HG03460 (cell line): Measurements from ENCODE around the gene PCTP.

ENCODE experiments used
- ATAC-seq: cut with Tn5 transposase; IDR thresholded peaks from one replicate; pipeline ENCODE4 v1.9.1; 2021; ENCODE audit not compliant: unreplicated experiment

The PCTP gene

GRCh38 chr17:55751720-55752250, 934 bp downstream of the PCTP start:
- ATAC-seq: no peak

- ATAC-seq: no peak
Measured at GRCh38 chr17:55756689-55757088, 5.8 kb downstream of the PCTP start.

DNA sequence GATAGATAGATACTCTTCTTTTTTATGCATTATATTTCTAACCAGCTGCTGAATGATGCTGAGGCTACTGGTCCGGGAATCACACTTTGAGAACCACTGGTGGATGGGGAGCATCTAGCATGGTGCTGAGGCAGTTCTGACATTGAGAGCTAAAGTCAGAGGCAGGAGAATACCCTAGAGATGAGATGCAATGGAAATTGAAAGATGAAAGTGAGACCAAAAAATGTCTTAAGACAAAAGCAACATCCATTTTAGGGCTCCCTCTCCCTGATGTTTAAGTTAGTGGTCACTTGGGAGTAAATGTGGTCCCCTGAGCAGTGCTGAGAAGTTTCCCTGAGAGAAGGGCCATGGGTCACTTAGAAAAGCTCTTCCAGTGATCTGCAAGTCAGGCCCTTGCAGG, 6.8 kb downstream of the PCTP start:
- ATAC-seq: no peak

GRCh38 chr17:55758171-55758570, 7.3 kb downstream of the PCTP start:
- ATAC-seq: no peak

GRCh38 chr17:55760643-55761355, 9.9 kb downstream of the PCTP start:
- ATAC-seq: no peak

- ATAC-seq: no peak
Measured at GRCh38 chr17:55762086-55762858, 11.4 kb downstream of the PCTP start.

GRCh38 chr17:55763856-55764255, 13.0 kb downstream of the PCTP start:
- no peak for ATAC-seq

DNA sequence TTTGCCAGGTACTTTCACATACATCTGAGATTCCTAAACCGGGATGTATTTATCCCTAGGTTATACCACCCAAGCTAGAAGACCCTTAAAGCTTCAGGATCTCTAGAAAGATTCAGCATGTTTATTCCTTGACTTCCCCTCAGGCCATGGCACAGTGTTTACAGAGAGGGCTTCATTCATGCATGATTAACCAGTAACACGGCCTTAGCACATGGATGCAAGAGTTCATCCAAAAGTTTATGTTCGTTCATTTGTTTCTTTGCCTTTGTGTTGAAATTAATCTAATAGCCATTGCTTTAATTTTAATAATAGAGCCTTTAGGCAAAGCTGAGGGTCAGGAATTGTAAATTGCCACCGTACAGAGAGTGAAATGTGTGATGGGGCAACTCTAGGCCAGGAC, 13.8 kb downstream of the PCTP start:
- ATAC-seq: no peak

DNA sequence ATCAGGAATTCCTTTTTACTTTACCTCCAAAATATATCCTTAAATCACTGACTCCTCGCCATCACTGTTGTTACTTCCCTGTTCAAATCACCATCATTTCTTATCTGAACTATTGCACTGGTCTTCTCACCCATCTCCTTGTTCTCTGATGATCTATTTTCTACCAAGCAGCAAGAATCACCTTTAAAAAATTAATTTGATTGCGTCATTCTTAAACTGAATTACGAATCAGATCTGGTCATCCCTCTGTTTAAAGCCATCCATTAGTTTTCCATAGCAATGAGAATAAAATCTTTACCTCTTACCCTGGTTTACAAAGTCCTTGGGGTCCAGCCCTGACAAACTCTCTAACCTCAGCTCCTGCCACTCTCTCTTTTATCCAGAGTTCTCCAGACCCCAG, 14.6 kb downstream of the PCTP start:
- no peak for ATAC-seq

GRCh38 chr17:55768936-55769624, 18.2 kb downstream of the PCTP start:
- ATAC-seq: no peak

- no peak for ATAC-seq
Measured at GRCh38 chr17:55769625-55770000, 18.8 kb downstream of the PCTP start.

DNA sequence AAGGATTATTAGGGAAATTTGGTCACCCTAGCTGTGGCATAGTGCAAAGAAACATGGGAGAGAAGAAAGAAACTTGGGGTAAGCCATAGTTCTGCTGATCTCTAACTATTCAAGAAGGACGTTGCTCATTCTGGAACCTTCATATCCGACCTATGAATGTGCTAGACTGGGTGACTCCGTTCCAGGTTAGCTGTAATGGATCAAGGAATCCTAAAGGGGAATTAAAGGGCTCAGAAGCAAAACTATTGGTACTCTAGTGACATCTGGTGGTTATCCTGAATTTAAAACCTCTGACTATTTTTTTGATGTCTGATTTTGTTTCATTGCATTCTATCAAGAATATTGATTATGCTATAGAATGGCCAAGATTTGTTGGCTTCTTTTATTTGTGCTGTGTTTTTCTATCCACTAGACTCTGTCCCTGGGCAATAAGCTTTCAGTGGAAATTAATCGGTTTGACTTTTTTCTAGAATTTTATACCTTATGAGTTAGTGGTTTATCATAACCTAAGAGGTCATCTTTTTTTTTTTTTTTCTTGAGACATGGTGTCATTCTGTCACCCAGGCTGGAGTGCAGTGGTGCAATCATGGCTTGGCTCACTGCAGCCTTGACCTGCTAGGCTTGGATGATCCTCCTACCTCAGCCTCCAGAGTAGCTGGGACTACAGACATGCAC, 19.5 kb downstream of the PCTP start:
- ATAC-seq: no peak

DNA sequence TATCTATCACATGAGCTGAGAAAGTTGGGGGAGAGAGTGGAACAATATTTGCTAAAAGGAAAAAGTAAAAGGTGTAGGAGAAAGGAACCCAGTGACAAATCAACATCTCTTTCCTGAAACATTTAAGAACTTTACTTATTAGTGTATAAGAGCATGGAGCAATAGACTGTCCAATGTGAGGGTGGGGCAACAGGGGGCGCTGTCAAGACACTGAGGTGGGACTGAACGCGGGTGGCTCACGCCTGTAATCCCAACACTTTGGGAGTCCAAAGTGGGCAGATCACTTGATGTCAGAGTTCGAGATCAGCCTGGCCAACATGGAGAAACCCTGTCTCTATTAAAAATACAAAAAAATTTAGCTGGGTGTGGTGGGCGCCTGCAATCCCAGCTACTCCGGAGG, 21.2 kb downstream of the PCTP start:
- ATAC-seq: no peak

- ATAC-seq: no peak
Measured at GRCh38 chr17:55773671-55774070, 22.8 kb downstream of the PCTP start.

- no peak for ATAC-seq
Measured at GRCh38 chr17:55774846-55775271, 24.0 kb downstream of the PCTP start.

DNA sequence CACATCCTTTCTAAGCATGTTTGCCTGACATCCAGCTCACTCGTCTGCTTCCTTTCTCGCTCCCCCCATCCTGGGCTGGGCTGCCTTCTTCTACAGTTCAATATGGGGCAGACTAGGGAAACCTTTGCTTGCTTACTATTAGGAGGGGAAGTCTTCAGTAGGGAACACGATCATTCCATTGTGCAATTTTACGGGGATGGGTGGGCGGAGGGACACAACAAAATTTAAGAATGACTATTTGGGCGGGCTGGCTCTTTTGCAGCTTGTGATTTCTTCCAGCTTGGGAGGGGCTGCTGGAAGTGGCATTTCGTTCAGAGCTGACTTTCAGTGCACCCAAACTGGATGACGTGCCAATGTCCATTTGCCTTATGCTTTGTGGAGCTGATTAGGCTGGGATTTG, 25.4 kb downstream of the PCTP start:
- no peak for ATAC-seq

GRCh38 chr17:55777471-55777971, 26.7 kb downstream of the PCTP start:
- ATAC-seq: no peak

DNA sequence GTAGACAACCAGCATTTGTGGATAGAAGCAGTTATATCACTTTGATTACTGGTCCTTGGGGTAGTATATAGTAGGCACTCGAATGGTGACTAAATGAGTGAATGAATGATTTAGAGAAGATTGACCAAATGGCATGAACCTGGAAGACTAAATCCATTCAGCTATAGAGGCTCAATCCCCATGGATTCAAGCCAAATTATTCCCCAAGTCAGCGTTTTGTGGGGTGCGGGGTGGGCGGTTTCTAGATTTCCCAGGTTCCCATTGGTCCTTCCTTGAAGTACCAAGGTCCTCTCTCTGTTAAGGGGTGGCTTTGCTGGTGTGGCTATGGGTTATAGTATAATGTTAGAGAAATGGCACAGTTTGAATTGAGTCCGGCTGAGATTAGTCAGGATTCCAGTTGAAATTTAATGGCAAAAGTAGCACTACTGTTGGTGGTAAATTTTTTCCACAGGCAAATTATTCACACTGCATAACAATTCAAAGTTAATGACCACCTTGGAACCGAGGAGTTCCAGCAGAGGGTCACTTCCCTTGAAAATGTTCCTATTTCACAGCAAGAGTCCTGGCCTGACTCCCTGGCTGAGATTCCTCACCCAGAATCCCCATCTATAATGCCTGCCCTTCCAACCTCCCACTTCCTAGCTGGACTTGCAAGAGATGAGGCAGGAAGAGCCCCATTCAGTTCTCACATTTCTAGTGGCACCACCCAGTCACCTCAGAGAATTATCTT, 27.7 kb downstream of the PCTP start:
- ATAC-seq: no peak

DNA sequence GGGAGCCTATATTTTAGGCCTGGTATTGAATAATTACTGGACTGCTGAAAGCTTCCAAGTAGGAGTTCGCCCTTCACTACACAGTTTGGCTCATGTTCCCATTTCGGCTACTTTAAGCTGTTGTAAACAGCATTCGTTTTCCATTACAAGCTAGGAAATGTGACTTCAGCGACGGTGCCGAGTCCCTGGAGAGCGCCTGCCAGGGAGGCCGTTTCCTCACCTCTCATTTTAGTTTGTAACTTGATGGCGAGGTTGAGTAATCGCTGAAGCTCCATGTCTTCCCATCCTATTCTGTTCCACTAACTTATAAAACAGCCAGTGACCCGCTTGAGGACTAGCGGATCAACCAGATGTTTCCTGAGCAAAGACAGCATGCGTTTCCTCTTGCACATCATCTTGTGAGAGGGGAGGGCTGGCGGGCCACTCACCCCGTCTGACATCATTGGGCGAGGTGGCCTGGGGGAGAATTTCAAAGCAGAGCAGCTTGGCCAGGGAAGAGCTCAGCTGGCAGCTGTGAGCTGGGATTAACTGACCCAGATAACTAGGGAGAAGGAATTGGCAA, 32.9 kb downstream of the PCTP start:
- no peak for ATAC-seq

GRCh38 chr17:55784666-55785065, 33.8 kb downstream of the PCTP start:
- no peak for ATAC-seq
